Tibial nerve (tissue), 4 donors: ENCODE measurements around the gene C16orf95. TPM values are rescaled to one million over a fixed set of nuclear protein-coding genes. Genes with fewer than 3 reads are reported as not detected.

ENCODE experiments used
- DNase-seq, 2 donors: peaks; one replicate each; pipeline ENCODE4 v3.0.0-alpha.2; 2019; ENCODE audit warnings: low spot score in 2 of 2
- H3K27ac ChIP-seq, 4 donors: fragments of 200-600 bp; sonication (generic) in 3 of 4; one replicate each; pipeline ENCODE4 v1.5.1; 2017 to 2019; ENCODE audit warnings: mild to moderate bottlenecking in 1 of 4
- H3K27me3 ChIP-seq, 2 donors: fragments of 200-600 bp; sonication (generic) in 1 of 2; one replicate each; pipeline versions ENCODE4 v1.5.1 to v1.6.0; 2017 to 2019
- H3K36me3 ChIP-seq, 3 donors: fragments of 200-600 bp; sonication (generic); one replicate each; pipeline ENCODE4 v1.5.1; 2018 to 2019
- H3K4me1 ChIP-seq, 4 donors: fragments of 200-600 bp; sonication (generic) in 3 of 4; one replicate each; pipeline ENCODE4 v1.5.1; 2017 to 2019
- H3K4me3 ChIP-seq, 4 donors: fragments of 200-600 bp; sonication (generic) in 3 of 4; one replicate each; pipeline ENCODE4 v1.5.1; 2017 to 2019; ENCODE audit warnings: mild to moderate bottlenecking in 1 of 4, moderate library complexity in 1 of 4
- H3K9me3 ChIP-seq, 4 donors: fragments of 200-600 bp; sonication (generic) in 3 of 4; one replicate each; pipeline ENCODE4 v1.5.1; 2017 to 2019
- EP300 ChIP-seq, 2 donors: sonication (generic); formaldehyde crosslinking; IDR thresholded peaks; one replicate each; pipeline ENCODE4 v1.6.1; 2017; ENCODE audit warnings: antibody characterized with exemption in 2 of 2, mild to moderate bottlenecking in 1 of 2
- POLR2A ChIP-seq, 2 donors: fragments of 450-650 bp; IDR thresholded peaks; one replicate each; pipeline ENCODE4 v1.6.1; 2017; ENCODE audit warnings: antibody characterized with exemption in 2 of 2, mild to moderate bottlenecking in 2 of 2, moderate library complexity in 2 of 2
- WGBS, 2 donors: methylation state at CpG; one replicate each; pipeline ENCODE4 v1.1.5; 2018; 5-methylcytosine and 5-hydroxymethylcytosine counted together
- total RNA-seq, 4 donors: library from RNA; depleted of rRNA; stranded (reverse); fragments of >200 nt; gene quantifications; one replicate each; pipeline ENCODE4 v1.1.0, GENCODE V29; 2016
- TF ChIP-seq, protein P1 (sequence below), 5 experiments: fragments of 200-600 bp in 3 of 5; fragments of 450-650 bp in 2 of 5; sonication (generic) in 3 of 5; IDR thresholded peaks; one replicate each; pipeline ENCODE4 v1.5.1; 2016 to 2019; ENCODE audit warnings: antibody characterized with exemption in 5 of 5, mild to moderate bottlenecking in 3 of 5, moderate library complexity in 2 of 5

C16orf95 gene
- total RNA-seq, 4 donors from 2014 or later: 0.44 to 9.8 (median 2.6) TPM

DNA sequence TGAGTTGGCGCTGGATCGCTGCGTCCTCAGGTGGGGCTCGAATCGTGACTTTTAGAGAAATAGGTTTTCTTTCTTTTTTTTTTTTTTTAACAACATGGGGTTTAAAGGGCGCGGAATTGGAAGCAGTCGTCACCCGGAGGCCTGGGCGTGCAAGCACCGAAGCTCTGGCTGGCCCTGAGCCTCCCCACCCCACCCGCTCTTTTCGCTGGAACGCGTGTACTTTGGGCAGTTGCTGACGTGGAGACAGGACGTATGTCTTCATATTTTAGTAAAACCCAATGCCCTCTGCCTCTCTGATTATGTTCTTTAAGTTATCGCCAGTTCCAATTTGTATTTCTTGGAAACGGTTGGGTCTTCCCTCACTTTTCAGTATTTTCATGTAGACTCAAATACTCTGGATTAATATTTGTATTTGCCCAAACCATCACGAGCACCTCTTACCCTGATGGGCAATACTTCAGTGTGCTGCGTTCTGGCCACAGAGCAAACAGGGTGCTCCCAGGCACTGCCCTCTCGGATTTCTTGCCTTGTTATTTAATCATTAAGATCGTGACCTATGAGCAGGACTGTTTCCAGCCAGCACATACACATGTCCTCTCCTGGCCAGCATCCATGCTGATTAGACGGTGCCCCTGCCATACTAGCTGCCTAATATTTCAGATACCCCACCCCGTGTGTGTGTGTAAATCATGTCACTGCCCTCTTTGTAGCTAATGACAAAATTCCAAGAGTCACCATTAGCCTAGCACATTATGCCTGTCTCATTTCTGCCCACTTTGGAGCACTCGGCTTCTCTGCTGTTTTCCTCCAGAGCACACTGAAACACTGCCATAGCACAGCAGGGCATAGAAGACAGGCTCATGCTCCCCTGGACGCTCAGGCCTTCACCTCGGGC lies 805 bp upstream of the C16orf95 start:
- Histone ChIP-seq H3K4me1 (peaks cover 0 to 9% (median 7%) of the 10 kb centered on the region in 4 donors), H3K27me3 (no peaks in the 10 kb centered on the region), H3K27ac (peak overlapping the region; percentile 84 to 99 (median 95)), H3K9me3 (no peaks in the 10 kb centered on the region), H3K36me3 (peaks cover 0 to 12% (median 0%) of the 10 kb centered on the region in 3 donors), H3K4me3 (peak overlapping the region; percentile 93 to 98 (median 97))
- TF ChIP-seq, protein P1, sequence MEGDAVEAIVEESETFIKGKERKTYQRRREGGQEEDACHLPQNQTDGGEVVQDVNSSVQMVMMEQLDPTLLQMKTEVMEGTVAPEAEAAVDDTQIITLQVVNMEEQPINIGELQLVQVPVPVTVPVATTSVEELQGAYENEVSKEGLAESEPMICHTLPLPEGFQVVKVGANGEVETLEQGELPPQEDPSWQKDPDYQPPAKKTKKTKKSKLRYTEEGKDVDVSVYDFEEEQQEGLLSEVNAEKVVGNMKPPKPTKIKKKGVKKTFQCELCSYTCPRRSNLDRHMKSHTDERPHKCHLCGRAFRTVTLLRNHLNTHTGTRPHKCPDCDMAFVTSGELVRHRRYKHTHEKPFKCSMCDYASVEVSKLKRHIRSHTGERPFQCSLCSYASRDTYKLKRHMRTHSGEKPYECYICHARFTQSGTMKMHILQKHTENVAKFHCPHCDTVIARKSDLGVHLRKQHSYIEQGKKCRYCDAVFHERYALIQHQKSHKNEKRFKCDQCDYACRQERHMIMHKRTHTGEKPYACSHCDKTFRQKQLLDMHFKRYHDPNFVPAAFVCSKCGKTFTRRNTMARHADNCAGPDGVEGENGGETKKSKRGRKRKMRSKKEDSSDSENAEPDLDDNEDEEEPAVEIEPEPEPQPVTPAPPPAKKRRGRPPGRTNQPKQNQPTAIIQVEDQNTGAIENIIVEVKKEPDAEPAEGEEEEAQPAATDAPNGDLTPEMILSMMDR (IDR thresholded peaks at IDR 0.05): no peak
- TF ChIP-seq POLR2A (IDR thresholded peaks at IDR 0.05) (no peak), EP300 (IDR thresholded peaks at IDR 0.05) (no peak)
- DNase-seq: no peak
- WGBS, 2 donors: 6 to 8% methylated on average over 28 of the region's 28 CpGs

DNA sequence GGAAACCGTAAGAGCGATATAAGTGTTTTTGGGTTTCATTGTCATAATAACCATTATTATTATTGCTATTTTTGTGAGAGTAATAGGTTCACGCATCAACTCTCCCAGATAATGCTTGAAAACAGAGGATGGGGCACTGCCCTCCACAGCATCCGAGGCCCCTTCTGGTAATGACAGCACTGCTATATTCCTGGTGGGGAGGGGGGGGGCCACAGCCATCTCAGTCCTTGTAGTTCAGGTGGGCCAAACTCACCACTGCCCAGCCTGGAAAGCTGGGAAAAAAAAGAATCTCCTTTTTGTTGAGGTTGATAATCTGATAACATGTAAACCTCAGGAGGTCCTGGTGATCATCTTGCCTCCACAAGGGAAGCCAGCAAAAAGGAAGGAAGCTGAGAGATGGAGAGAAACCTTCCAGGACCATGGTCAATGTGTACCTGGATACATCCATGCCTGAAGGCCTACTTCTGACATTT lies 706 bp downstream of the C16orf95 start:
- H3K4me3 ChIP-seq: peak overlapping the region in 3 of 4 donors; percentile 93 to 98 (median 97)
- TF ChIP-seq, protein P1 (IDR thresholded peaks at IDR 0.05): no peak
- no peaks in the 10 kb centered on the region for H3K9me3 ChIP-seq
- peaks cover 0 to 7% (median 0%) of the 10 kb centered on the region in 3 donors for H3K36me3 ChIP-seq
- H3K27me3 ChIP-seq: no peaks in the 10 kb centered on the region
- peak overlapping the region; percentile 84 to 99 (median 95) for H3K27ac ChIP-seq
- peaks cover 0 to 9% (median 7%) of the 10 kb centered on the region in 4 donors for H3K4me1 ChIP-seq
- WGBS, 2 donors: 95 to 96% methylated on average over 4 of the region's 4 CpGs
- no peak for DNase-seq

DNA sequence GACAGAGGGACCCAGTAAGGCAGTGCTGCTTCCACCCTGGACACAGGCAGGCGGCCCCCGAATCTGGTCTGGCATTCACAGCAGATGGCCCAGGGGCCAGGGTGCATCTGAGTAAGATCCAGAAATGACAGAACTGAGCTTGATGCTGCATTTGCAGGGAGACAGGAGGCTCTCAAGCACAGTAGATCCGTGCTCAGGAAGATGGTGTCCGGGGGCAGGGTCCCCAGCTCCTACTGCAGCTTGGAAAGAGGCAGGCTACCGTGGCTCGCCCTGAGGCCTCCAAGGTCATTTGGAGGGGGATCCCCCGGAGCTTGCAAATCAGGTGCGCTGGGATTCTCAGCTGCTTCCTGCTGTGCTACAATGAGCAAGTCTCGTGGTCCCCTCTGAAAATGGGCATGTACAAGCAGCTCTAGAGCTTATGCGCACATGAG lies 2.2 kb downstream of the C16orf95 start:
- Histone ChIP-seq H3K27ac (no peak overlapping the region), H3K9me3 (no peaks in the 10 kb centered on the region), H3K27me3 (no peaks in the 10 kb centered on the region), H3K4me1 (peaks cover 0 to 9% (median 7%) of the 10 kb centered on the region in 4 donors), H3K36me3 (peaks cover 0 to under 1% (median 0%) of the 10 kb centered on the region in 3 donors), H3K4me3 (no peak overlapping the region)
- TF ChIP-seq, protein P1 (IDR thresholded peaks at IDR 0.05): no peak
- no peak for TF ChIP-seq POLR2A (IDR thresholded peaks at IDR 0.05)
- TF ChIP-seq EP300 (IDR thresholded peaks at IDR 0.05): no peak
- no peak for DNase-seq
- 95 to 99% methylated on average over 8 of the region's 10 CpGs for WGBS, 2 donors

DNA sequence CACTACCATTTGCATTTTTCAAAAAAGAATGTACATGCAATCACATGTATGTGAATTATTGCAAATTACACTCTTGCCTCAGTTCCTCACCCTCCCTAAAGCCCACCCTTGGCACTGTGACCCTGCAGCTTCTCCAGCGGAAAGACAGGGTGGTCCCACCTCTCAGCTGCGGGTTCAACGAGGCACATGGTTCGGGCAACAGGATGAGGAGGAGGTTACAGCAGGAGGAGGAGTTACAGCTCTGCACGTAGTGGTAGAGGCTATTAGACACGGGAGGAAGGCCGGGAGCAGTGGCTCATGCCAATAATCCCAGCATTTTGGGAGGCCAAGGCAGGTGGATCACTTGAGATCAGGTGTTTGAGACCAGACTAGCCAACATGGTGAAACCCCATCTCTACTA lies 5.2 kb downstream of the C16orf95 start:
- H3K4me3 ChIP-seq: no peak overlapping the region
- DNase-seq: no peak
- 75 to 79% methylated on average over 7 of the region's 7 CpGs for WGBS, 2 donors

More for the DNA sequence above, 5.2 kb downstream of the C16orf95 start:
- no peak overlapping the region for H3K27ac ChIP-seq
- no peaks in the 10 kb centered on the region for H3K4me1 ChIP-seq
- no peaks in the 10 kb centered on the region for H3K27me3 ChIP-seq
- no peak for TF ChIP-seq POLR2A (IDR thresholded peaks at IDR 0.05)
- TF ChIP-seq EP300 (IDR thresholded peaks at IDR 0.05): no peak
- TF ChIP-seq, protein P1 (IDR thresholded peaks at IDR 0.05): no peak
- peaks cover 0 to 12% (median 0%) of the 10 kb centered on the region in 4 donors for H3K9me3 ChIP-seq
- H3K36me3 ChIP-seq: peaks cover 0 to 10% (median 0%) of the 10 kb centered on the region in 3 donors
